HG03558 (cell line): ENCODE data around the gene AFDN.

ENCODE experiments used
- ATAC-seq: cut with Tn5 transposase; IDR thresholded peaks from one replicate; pipeline ENCODE4 v1.9.1; 2021; ENCODE audit warnings: moderate number of reproducible peaks; ENCODE audit not compliant: unreplicated experiment; ENCODE audit errors: extremely low read depth

Gene AFDN

GRCh38 chr6:167839755-167840154 is 13.0 kb downstream of the AFDN start:
- no peak for ATAC-seq

- ATAC-seq: no peak
Measured at GRCh38 chr6:167840160-167840525, 13.4 kb downstream of the AFDN start.

- no peak for ATAC-seq
Measured at GRCh38 chr6:167840526-167841179, 13.9 kb downstream of the AFDN start.

- ATAC-seq: no peak
Measured at GRCh38 chr6:167841981-167842380, 15.3 kb downstream of the AFDN start.

GRCh38 chr6:167842457-167842856 is 15.7 kb downstream of the AFDN start:
- ATAC-seq: no peak

GRCh38 chr6:167843023-167843422 is 16.3 kb downstream of the AFDN start:
- no peak for ATAC-seq

GRCh38 chr6:167845856-167846255 is 19.1 kb downstream of the AFDN start:
- ATAC-seq: no peak

GRCh38 chr6:167846997-167847606 is 20.4 kb downstream of the AFDN start:
- ATAC-seq: no peak

GRCh38 chr6:167847936-167848335 is 21.2 kb downstream of the AFDN start:
- ATAC-seq: no peak

- no peak for ATAC-seq
Measured at GRCh38 chr6:167848783-167849182, 22.1 kb downstream of the AFDN start.

GRCh38 chr6:167849846-167850459 is 23.2 kb downstream of the AFDN start:
- ATAC-seq: no peak

- ATAC-seq: no peak
Measured at GRCh38 chr6:167850782-167851181, 24.1 kb downstream of the AFDN start.

GRCh38 chr6:167851370-167851952 is 24.8 kb downstream of the AFDN start:
- ATAC-seq: no peak

GRCh38 chr6:167855825-167856425 is 29.2 kb downstream of the AFDN start:
- ATAC-seq: no peak

GRCh38 chr6:167856474-167856873 is 29.8 kb downstream of the AFDN start:
- ATAC-seq: no peak

- ATAC-seq: no peak
Measured at GRCh38 chr6:167856999-167857660, 30.4 kb downstream of the AFDN start.

GRCh38 chr6:167858086-167858591 is 31.4 kb downstream of the AFDN start:
- no peak for ATAC-seq

GRCh38 chr6:167858842-167859664 is 32.3 kb downstream of the AFDN start:
- no peak for ATAC-seq

GRCh38 chr6:167860550-167861226 is 34.0 kb downstream of the AFDN start:
- no peak for ATAC-seq
